SK-N-SH (cell line): ENCODE data around the gene ZNF837. TPM values are rescaled to one million over a fixed set of nuclear protein-coding genes. Genes with fewer than 3 reads are reported as not detected.

Experiments used
- polyA plus RNA-seq, 3 experiments: library from polyadenylated mRNA; depleted of rRNA; stranded (reverse); fragments of >200 nt; gene quantifications; 2 replicates each; pipeline ENCODE4 v1.2.3, GENCODE V29; 2012
- small RNA-seq, 7 experiments: library from RNA; depleted of rRNA; stranded (forward); fragments of <200 nt; gene quantifications; one replicate each; pipeline ENCODE3, GENCODE V24; 2012

The ZNF837 gene
- polyA plus RNA-seq, 1 of the 3 experiments (the other 2 are of a cell fraction), result 1.6 TPM

Small RNAs within 50 kb of the gene (small RNA-seq; reads per million reads assigned to genes)
- gene MIR4754, result 0 to 0.20 (median 0) reads per million in 7 experiments
- 0 to 0.13 (median 0) reads per million in 7 experiments for gene MIR6806
- gene RNA5SP473, result 0 to 1.5 (median 0.64) reads per million in 7 experiments

Other genes with a start within 250 kb of the ZNF837 start
- 3.6 and 5.0 TPM in 2 replicates for gene ZNF329, start 230.2 kb downstream of the ZNF837 start, polyA plus RNA-seq (2012; rRNA removed)
- 3.1 and 4.0 TPM in 2 replicates for gene ZNF274, start 198.0 kb downstream of the ZNF837 start, polyA plus RNA-seq (2012; rRNA removed)
- gene ZNF544, start 152.1 kb downstream of the ZNF837 start, polyA plus RNA-seq (2012; rRNA removed), result 0.58 and 0.89 TPM in 2 replicates
- gene ZNF8, start 102.1 kb downstream of the ZNF837 start, polyA plus RNA-seq (2012; rRNA removed), result 1.4 and 1.8 TPM in 2 replicates
- gene ERVK3-1, start 75.7 kb downstream of the ZNF837 start, polyA plus RNA-seq (2012; rRNA removed), result 69.4 and 85.3 TPM in 2 replicates
- gene ZSCAN22, start 54.0 kb downstream of the ZNF837 start, polyA plus RNA-seq (2012; rRNA removed), result 2.3 and 2.9 TPM in 2 replicates
- 61.4 and 62.6 TPM in 2 replicates for gene A1BG, start 27.5 kb downstream of the ZNF837 start, polyA plus RNA-seq (2012; rRNA removed)
- 1.0 and 1.1 TPM in 2 replicates for gene ZNF497, start 18.3 kb downstream of the ZNF837 start, polyA plus RNA-seq (2012; rRNA removed)
- gene RPS5, start 6.2 kb upstream of the ZNF837 start, polyA plus RNA-seq (2012; rRNA removed), result 3,905 and 4,334 TPM in 2 replicates
- gene RNF225, start 14.6 kb upstream of the ZNF837 start, polyA plus RNA-seq (2012; rRNA removed), result 0.13 TPM in 1 of 2 replicates, not detected in the other
- 9.4 and 12.0 TPM in 2 replicates for gene ZNF584, start 27.6 kb upstream of the ZNF837 start, polyA plus RNA-seq (2012; rRNA removed)
- 1.3 and 1.9 TPM in 2 replicates for gene ZNF132, start 59.1 kb upstream of the ZNF837 start, polyA plus RNA-seq (2012; rRNA removed)
- 2.9 and 3.8 TPM in 2 replicates for gene ZNF324B, start 70.6 kb upstream of the ZNF837 start, polyA plus RNA-seq (2012; rRNA removed)
- 5.6 and 6.0 TPM in 2 replicates for gene ZNF324, start 86.0 kb upstream of the ZNF837 start, polyA plus RNA-seq (2012; rRNA removed)
- gene ZNF446, start 95.3 kb upstream of the ZNF837 start, polyA plus RNA-seq (2012; rRNA removed), result 6.9 and 7.0 TPM in 2 replicates
- gene SLC27A5, start 131.0 kb upstream of the ZNF837 start, polyA plus RNA-seq (2012; rRNA removed), result 50.5 and 57.3 TPM in 2 replicates
- 7.9 and 11.3 TPM in 2 replicates for gene ZBTB45, start 138.8 kb upstream of the ZNF837 start, polyA plus RNA-seq (2012; rRNA removed)
- gene TRIM28, start 163.0 kb upstream of the ZNF837 start, polyA plus RNA-seq (2012; rRNA removed), result 321 and 594 TPM in 2 replicates
- gene CHMP2A, start 174.1 kb upstream of the ZNF837 start, polyA plus RNA-seq (2012; rRNA removed), result 308 and 381 TPM in 2 replicates
- 109 and 135 TPM in 2 replicates for gene UBE2M, start 177.6 kb upstream of the ZNF837 start, polyA plus RNA-seq (2012; rRNA removed)
- 31.8 and 38.4 TPM in 2 replicates for gene MZF1, start 192.3 kb upstream of the ZNF837 start, polyA plus RNA-seq (2012; rRNA removed)